IMR-90 (cell line): ENCODE data around the gene TK2. TPM values are rescaled to one million over a fixed set of nuclear protein-coding genes. Genes with fewer than 3 reads are reported as not detected.

Experiments
- ATAC-seq: fragments of 200-7000 bp; cut with Tn5 transposase; 2 replicates; pipeline ENCODE4 v1.9.1; 2020; ENCODE audit warnings: low read depth, mild to moderate bottlenecking, moderate library complexity
- BruUV-seq: library from RNA; stranded (reverse); fragments of 400-500 nt; replicated peaks from 2 replicates; lab custom pipeline; 2021; lab: Mats Ljungman, UMichigan
- CTCF ChIA-PET: fragments of 300-600 bp; formaldehyde crosslinking; extraction: SDS; loops from one replicate; lab custom pipeline; 2021; ENCODE audit warnings: antibody characterized with exemption; lab: Yijun Ruan, JAX
- POLR2A ChIA-PET: fragments of 300-600 bp; sonication (Branson Sonifier 250); formaldehyde crosslinking; loops from one replicate; lab custom pipeline; 2022; ENCODE audit warnings: antibody characterized with exemption; ENCODE audit not compliant: unreplicated experiment; lab: Charles Lee
- DNase-seq: peaks from one replicate; pipeline ENCODE4 v3.0.0; 2013
- H2AFZ ChIP-seq: replicated peaks from 2 replicates; pipeline ENCODE3; 2013; ENCODE audit warnings: low read length, mild to moderate bottlenecking; ENCODE audit not compliant: poor library complexity
- H2AK5ac ChIP-seq: 2 replicates; pipeline ENCODE4 v1.6.1; 2013; ENCODE audit warnings: low read depth, low read length, inconsistent platforms
- H2AK9ac ChIP-seq: replicated peaks from 2 replicates; pipeline ENCODE3; 2013; ENCODE audit warnings: mild to moderate bottlenecking, low read depth, low read length, moderate library complexity; ENCODE audit not compliant: poor library complexity
- H2BK120ac ChIP-seq: 2 replicates; pipeline ENCODE4 v1.6.1; 2013; ENCODE audit warnings: low read depth, low read length, inconsistent platforms
- H2BK15ac ChIP-seq: 3 replicates; pipeline ENCODE4 v1.6.1; 2013; ENCODE audit warnings: low read depth, low read length, inconsistent platforms
- H2BK20ac ChIP-seq: 2 replicates; pipeline ENCODE4 v1.6.1; 2013; ENCODE audit warnings: low read depth, mild to moderate bottlenecking, inconsistent platforms, low read length, moderate library complexity
- H2BK5ac ChIP-seq: 2 replicates; pipeline ENCODE4 v1.6.1; 2013; ENCODE audit warnings: mild to moderate bottlenecking, low read depth, low read length, inconsistent platforms; ENCODE audit not compliant: poor library complexity, severe bottlenecking
- H3K14ac ChIP-seq: replicated peaks from 2 replicates; pipeline ENCODE4 v1.6.1; 2013; ENCODE audit warnings: low read depth, low read length, inconsistent platforms
- H3K18ac ChIP-seq: 2 replicates; pipeline ENCODE4 v1.6.1; 2013; ENCODE audit warnings: low read depth, low read length, control low read depth
- H3K23ac ChIP-seq: 2 replicates; pipeline ENCODE4 v1.6.1; 2013; ENCODE audit warnings: low read depth, low read length, inconsistent platforms
- H3K27ac ChIP-seq: 2 replicates; pipeline ENCODE4 v1.5.1; 2013; ENCODE audit warnings: mild to moderate bottlenecking, control low read depth, low read length; ENCODE audit not compliant: insufficient read depth
- H3K27me3 ChIP-seq: 2 replicates; pipeline ENCODE4 v1.6.1; 2013; ENCODE audit warnings: low read length; ENCODE audit not compliant: control insufficient read depth, insufficient read depth
- H3K36me3 ChIP-seq: 2 replicates; pipeline ENCODE4 v1.6.1; 2013; ENCODE audit warnings: low read length, mixed read lengths; ENCODE audit not compliant: control insufficient read depth, insufficient read depth
- H3K4ac ChIP-seq: 2 replicates; pipeline ENCODE4 v1.6.1; 2013; ENCODE audit warnings: low read depth, low read length, inconsistent platforms
- H3K4me1 ChIP-seq: 2 replicates; pipeline ENCODE4 v1.6.1; 2013; ENCODE audit warnings: low read length, mixed read lengths; ENCODE audit not compliant: control insufficient read depth, insufficient read depth
- H3K4me2 ChIP-seq: 2 replicates; pipeline ENCODE4 v1.6.1; 2013; ENCODE audit warnings: low read depth, mild to moderate bottlenecking, control low read depth, low read length, moderate library complexity
- H3K4me3 ChIP-seq: 2 replicates; pipeline ENCODE4 v1.5.1; 2013; ENCODE audit warnings: low read depth, mild to moderate bottlenecking, control low read depth, low read length, moderate library complexity; ENCODE audit not compliant: insufficient read depth
- H3K56ac ChIP-seq: 2 replicates; pipeline ENCODE4 v1.6.1; 2013; ENCODE audit warnings: low read length, inconsistent platforms; ENCODE audit not compliant: insufficient read depth; ENCODE audit errors: extremely low read depth
- H3K79me1 ChIP-seq, 2 experiments: 2 replicates each; pipeline ENCODE4 v1.6.1; 2013; ENCODE audit warnings: low read length in 2 of 2, inconsistent platforms in 1 of 2, low read depth in 1 of 2
- H3K9ac ChIP-seq: 2 replicates; pipeline ENCODE4 v1.6.1; 2013; ENCODE audit warnings: low read depth, low read length, control low read depth
- H3K9me1 ChIP-seq: 2 replicates; pipeline ENCODE4 v1.6.1; 2013; ENCODE audit warnings: low read length, inconsistent platforms; ENCODE audit not compliant: insufficient read depth
- H3K9me3 ChIP-seq: 2 replicates; pipeline ENCODE4 v1.6.1; 2013; ENCODE audit warnings: low read length; ENCODE audit not compliant: control insufficient read depth, insufficient read depth
- H4K20me1 ChIP-seq: 2 replicates; pipeline ENCODE4 v1.6.1; 2013; ENCODE audit warnings: low read length, inconsistent platforms; ENCODE audit not compliant: insufficient read depth
- H4K5ac ChIP-seq: 2 replicates; pipeline ENCODE4 v1.6.1; 2013; ENCODE audit warnings: mild to moderate bottlenecking, low read depth, low read length, control low read depth
- H4K8ac ChIP-seq, 2 experiments: 2 replicates each; pipeline ENCODE4 v1.6.1; 2013; ENCODE audit warnings: low read depth in 2 of 2, low read length in 2 of 2, control low read depth in 1 of 2, inconsistent platforms in 1 of 2
- H4K91ac ChIP-seq: 2 replicates; pipeline ENCODE4 v1.6.1; 2013; ENCODE audit warnings: low read depth, low read length, inconsistent platforms; ENCODE audit not compliant: insufficient read depth
- BHLHE40 ChIP-seq: fragments of 150-350 bp; IDR thresholded peaks from 2 replicates; pipeline ENCODE4 v1.6.1; 2016; ENCODE audit warnings: mild to moderate bottlenecking, low read depth, low read length
- CEBPB ChIP-seq: IDR thresholded peaks from 2 replicates; pipeline ENCODE4 v1.6.1; 2012; ENCODE audit warnings: low read depth, low read length, improper control_type of control experiment
- CHD1 ChIP-seq: IDR thresholded peaks from 2 replicates; pipeline ENCODE4 v1.6.1; 2012; ENCODE audit warnings: low read depth, low read length, improper control_type of control experiment
- MAZ ChIP-seq: IDR thresholded peaks from 2 replicates; pipeline ENCODE4 v1.6.1; 2012; ENCODE audit warnings: low read depth, mild to moderate bottlenecking, low read length, improper control_type of control experiment, moderate library complexity, borderline replicate concordance
- MXI1 ChIP-seq: IDR thresholded peaks from 2 replicates; pipeline ENCODE4 v1.6.1; 2012; ENCODE audit warnings: low read depth, mild to moderate bottlenecking, low read length, moderate library complexity, borderline replicate concordance
- NFE2L2 ChIP-seq: fragments of 150-350 bp; IDR thresholded peaks from 2 replicates; pipeline ENCODE4 v1.6.1; 2016; ENCODE audit warnings: low read depth, mild to moderate bottlenecking, low read length
- USF2 ChIP-seq: fragments of 150-350 bp; IDR thresholded peaks from 2 replicates; pipeline ENCODE4 v1.6.1; 2017; ENCODE audit warnings: mild to moderate bottlenecking, antibody characterized with exemption, low read length, low read depth
- WGBS, 2 experiments: methylation state at CpG; one replicate each; pipeline versions ENCODE4 v1.1.5 to v1.1.7; 2013; ENCODE audit warnings: missing lambda C conversion rate in 2 of 2; ENCODE audit not compliant: insufficient read length in 1 of 2; ENCODE audit errors: extremely low coverage in 2 of 2; 5-methylcytosine and 5-hydroxymethylcytosine counted together
- dilution Hi-C: fragments of 300-500 bp; cut with HindIII; formaldehyde crosslinking; loops from one replicate; pipeline ENCODE4 v1.14.3; 2018; ENCODE audit warnings: low sequenced_read_pairs; ENCODE audit not compliant: unreplicated experiment
- in situ Hi-C: fragments of 300-500 bp; cut with MboI; formaldehyde crosslinking; loops from 3 replicates; pipeline ENCODE4 v1.14.3; 2019; ENCODE audit warnings: low sequenced_read_pairs, inconsistent platforms, mixed read lengths
- intact Hi-C: fragments of 100-400 bp; cut with micrococcal nuclease; formaldehyde crosslinking; loops from 2 replicates; pipeline ENCODE4 v1.10.0; 2022
- polyA plus RNA-seq, 3 experiments: library from polyadenylated mRNA; depleted of rRNA; stranded (reverse); fragments of >200 nt; gene quantifications; 2 replicates each; pipeline ENCODE4 v1.2.3, GENCODE V29; 2012; ENCODE audit warnings: low replicate concordance in 1 of 3
- total RNA-seq: library from RNA; depleted of rRNA; stranded (reverse); fragments of >200 nt; gene quantifications from 2 replicates; pipeline ENCODE4 v1.2.3, GENCODE V29; 2012

TK2 gene
- total and polyA plus RNA-seq, 2 of the 4 experiments (the other 2 are of a cell fraction): 14.7 to 16.5 TPM

DNA sequence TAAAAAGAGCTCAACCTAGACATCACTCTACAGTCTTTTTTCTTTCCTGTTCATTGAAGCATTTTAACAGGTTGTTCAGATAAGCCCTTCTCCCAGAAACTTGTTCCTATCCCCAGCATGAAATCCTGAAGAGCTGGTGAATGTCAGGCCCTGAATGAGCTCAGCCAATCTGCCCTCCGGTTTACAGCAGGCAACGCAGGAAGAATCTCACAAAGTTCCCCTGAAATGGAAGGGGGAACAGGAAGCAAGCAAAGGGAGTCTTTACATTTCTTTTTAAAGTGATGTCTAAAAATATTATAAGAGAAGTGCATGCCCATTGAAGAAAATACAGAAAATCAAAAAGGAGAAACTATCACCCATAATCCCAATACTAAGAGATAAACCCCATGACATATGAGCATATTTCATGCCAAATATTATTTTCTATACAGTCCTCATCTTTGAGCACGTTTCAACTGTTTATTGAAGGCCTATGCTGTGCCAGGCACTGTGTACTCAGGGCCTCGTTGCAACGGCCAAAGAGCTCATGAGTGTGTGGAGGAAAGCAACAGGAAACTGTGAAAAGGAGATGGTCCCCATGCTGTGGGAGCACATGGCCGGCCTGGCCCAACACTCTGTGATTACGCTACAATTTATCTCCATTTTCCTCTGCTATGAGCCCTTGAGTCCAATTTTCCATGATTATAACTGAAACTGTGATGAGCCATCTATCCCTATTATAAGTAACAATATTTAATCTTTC lies 5.7 kb downstream of the TK2 start:
- ATAC-seq: no peak
- WGBS, 2 experiments: no CpG with 5 or more reads among the region's 7 CpGs

More for the DNA sequence above, 5.7 kb downstream of the TK2 start:
- Histone ChIP-seq H2BK5ac (no peak overlapping the region), H3K56ac (no peak overlapping the region), H2BK20ac (no peak overlapping the region), H3K9me1 (peaks cover 6% of the 10 kb centered on the region; the same call in 1 of the 2 replicates), H3K18ac (no peak overlapping the region), H3K4ac (no peak overlapping the region), H2BK15ac (no peak overlapping the region), H3K9ac (no peak overlapping the region), H2BK120ac (no peak overlapping the region), H2AK5ac (no peak overlapping the region), H4K20me1 (no peaks in the 10 kb centered on the region), H3K4me3 (no peak overlapping the region), H3K4me2 (no peak overlapping the region), H4K8ac (no peak overlapping the region), H4K91ac (no peak overlapping the region), H3K9me3 (no peaks in the 10 kb centered on the region), H3K27ac (no peak overlapping the region), H3K79me1 (peaks cover 3 to 4% of the 10 kb centered on the region in 2 experiments; a peak in 2 of 4 replicates), H2AK9ac (no peak overlapping the region), H4K5ac (no peak overlapping the region), H3K27me3 (no peaks in the 10 kb centered on the region), H3K23ac (no peak overlapping the region), H3K4me1 (peaks cover 3% of the 10 kb centered on the region), H2AFZ (no peak overlapping the region), H3K36me3 (peaks cover 11% of the 10 kb centered on the region), H3K14ac (no peak overlapping the region)
- TF ChIP-seq MXI1 (no peak), MAZ (no peak), CEBPB (no peak), USF2 (no peak), BHLHE40 (no peak), CHD1 (no peak), NFE2L2 (no peak)
- dilution Hi-C loops (no loop called here), intact Hi-C loops (no loop called here), in situ Hi-C loops (no loop called here)
- no peak for DNase-seq
- POLR2A ChIA-PET: no interaction called here
- no TSS peak for BruUV-seq
- CTCF ChIA-PET: no interaction called here
